H1 (cell line): ENCODE results near the gene OR5B21. TPM values are rescaled to one million over a fixed set of nuclear protein-coding genes. Genes with fewer than 3 reads are reported as not detected.

ENCODE experiments used
- CTCF ChIA-PET: fragments of 300-600 bp; sonication (Branson Sonifier 250); formaldehyde crosslinking; loops from one replicate; lab custom pipeline; 2021; ENCODE audit not compliant: partially characterized antibody; lab: Charles Lee
- POLR2A ChIA-PET: fragments of 300-600 bp; sonication (Branson Sonifier 250); formaldehyde crosslinking; loops from one replicate; lab custom pipeline; 2021; ENCODE audit warnings: inconsistent platforms; ENCODE audit not compliant: partially characterized antibody; lab: Charles Lee
- DNase-seq, 2 experiments: peaks; one replicate each; pipeline versions ENCODE4 v3.0.0 to v3.0.0-alpha.2; 2010 to 2022; ENCODE audit warnings: low spot score in 2 of 2, low read depth in 1 of 2, mixed read lengths in 1 of 2
- FAIRE-seq: peaks from 2 replicates; lab custom pipeline; 2011; peaks lifted over from hg19 to GRCh38; lab: Jason Lieb, UNC
- H2AFZ ChIP-seq: 2 replicates; pipeline ENCODE4 v1.8.1; 2012; ENCODE audit warnings: low read length, inconsistent platforms
- H2AK5ac ChIP-seq: 2 replicates; pipeline ENCODE4 v1.6.1; 2013; ENCODE audit warnings: low read depth, low read length
- H2BK120ac ChIP-seq: replicated peaks from 2 replicates; pipeline ENCODE3; 2013; ENCODE audit warnings: low read depth, low read length, inconsistent platforms
- H2BK12ac ChIP-seq: 2 replicates; pipeline ENCODE4 v1.6.1; 2013; ENCODE audit warnings: low read depth, low read length
- H2BK15ac ChIP-seq: 2 replicates; pipeline ENCODE4 v1.6.1; 2013; ENCODE audit warnings: low read length
- H2BK20ac ChIP-seq: 2 replicates; pipeline ENCODE4 v1.6.1; 2013; ENCODE audit warnings: low read length
- H2BK5ac ChIP-seq: 2 replicates; pipeline ENCODE4 v1.6.1; 2013; ENCODE audit warnings: low read depth, low read length
- H3K14ac ChIP-seq: 2 replicates; pipeline ENCODE4 v1.6.1; 2013; ENCODE audit warnings: inconsistent platforms; ENCODE audit not compliant: insufficient read length
- H3K18ac ChIP-seq: 2 replicates; pipeline ENCODE4 v1.6.1; 2013; ENCODE audit warnings: low read length; ENCODE audit errors: extremely low read depth
- H3K23ac ChIP-seq: 2 replicates; pipeline ENCODE4 v1.6.1; 2013; ENCODE audit warnings: inconsistent platforms; ENCODE audit not compliant: insufficient read length
- H3K23me2 ChIP-seq: 2 replicates; pipeline ENCODE4 v1.6.1; 2013; ENCODE audit warnings: low read depth, low read length
- H3K27ac ChIP-seq: 2 replicates; pipeline ENCODE4 v1.6.1; 2011; ENCODE audit warnings: low read depth, low read length, inconsistent platforms
- H3K27me3 ChIP-seq, 4 experiments: replicated peaks in 1 of 4; 1 replicate in 1 of 4; 2 replicates in 3 of 4; pipeline versions ENCODE4 v1.6.1 to v1.8.1; 2011 to 2013; ENCODE audit warnings: low read length in 3 of 4, mild to moderate bottlenecking in 3 of 4, inconsistent platforms in 2 of 4, mixed read lengths in 2 of 4, moderate library complexity in 1 of 4; ENCODE audit not compliant: control insufficient read depth in 3 of 4, insufficient read depth in 3 of 4; ENCODE audit errors: extremely low read depth in 1 of 4
- H3K36me3 ChIP-seq, 4 experiments: 2 replicates each; pipeline versions ENCODE4 v1.6.1 to v1.8.1; 2011 to 2013; ENCODE audit warnings: mild to moderate bottlenecking in 4 of 4, low read length in 3 of 4, moderate library complexity in 2 of 4, control low read depth in 1 of 4, inconsistent platforms in 1 of 4; ENCODE audit not compliant: insufficient read depth in 4 of 4, control insufficient read depth in 2 of 4
- H3K4ac ChIP-seq: replicated peaks from 2 replicates; pipeline ENCODE3; 2013; ENCODE audit warnings: low read length, low read depth, mixed read lengths, inconsistent platforms; ENCODE audit not compliant: insufficient read length
- H3K4me1 ChIP-seq, 4 experiments: replicated peaks in 1 of 4; 1 replicate in 1 of 4; 2 replicates in 3 of 4; pipeline versions ENCODE4 v1.6.1 to v1.8.1; 2011 to 2013; ENCODE audit warnings: low read length in 3 of 4, inconsistent platforms in 2 of 4, mixed read lengths in 1 of 4; ENCODE audit not compliant: insufficient read depth in 4 of 4, control insufficient read depth in 3 of 4
- H3K4me2 ChIP-seq, 2 experiments: 2 replicates each; pipeline versions ENCODE4 v1.6.1 to v1.8.1; 2011 to 2013; ENCODE audit warnings: low read depth in 2 of 2, low read length in 2 of 2, control low read depth in 1 of 2, inconsistent platforms in 1 of 2, mild to moderate bottlenecking in 1 of 2; ENCODE audit not compliant: insufficient read depth in 1 of 2
- H3K4me3 ChIP-seq, 4 experiments: fragments of 200-600, 300-600 bp in 1 of 4; sonication (generic), shearing (Covaris generic), sonication (Bioruptor Twin) in 1 of 4; 2 replicates each; pipeline versions ENCODE4 v1.5.1 to v1.8.1; 2011 to 2016; ENCODE audit warnings: low read length in 4 of 4, low read depth in 3 of 4, control low read depth in 2 of 4, inconsistent platforms in 2 of 4, mild to moderate bottlenecking in 2 of 4, mixed read lengths in 1 of 4, moderate library complexity in 1 of 4; ENCODE audit not compliant: insufficient read depth in 2 of 4; ENCODE audit errors: extremely low read depth in 1 of 4
- H3K56ac ChIP-seq: replicated peaks from 2 replicates; pipeline ENCODE3; 2013; ENCODE audit warnings: low read depth, mild to moderate bottlenecking, mixed read lengths, low read length, inconsistent platforms; ENCODE audit not compliant: insufficient read length
- H3K79me1 ChIP-seq: 2 replicates; pipeline ENCODE4 v1.6.1; 2013; ENCODE audit warnings: low read depth, low read length, control low read depth
- H3K79me2 ChIP-seq, 2 experiments: 2 replicates each; pipeline versions ENCODE4 v1.6.1 to v1.8.1; 2012 to 2013; ENCODE audit warnings: low read length in 2 of 2, mild to moderate bottlenecking in 2 of 2, inconsistent platforms in 1 of 2; ENCODE audit not compliant: insufficient read depth in 2 of 2, control insufficient read depth in 1 of 2
- H3K9ac ChIP-seq, 4 experiments: replicated peaks in 1 of 4; 1 replicate in 1 of 4; 2 replicates in 3 of 4; pipeline versions ENCODE4 v1.6.1 to v1.8.1; 2011 to 2013; ENCODE audit warnings: low read depth in 3 of 4, low read length in 3 of 4, control low read depth in 2 of 4, mild to moderate bottlenecking in 2 of 4, moderate library complexity in 2 of 4, inconsistent platforms in 1 of 4; ENCODE audit errors: extremely low read depth in 1 of 4
- H3K9me3 ChIP-seq, 2 experiments: 2 replicates each; pipeline versions ENCODE4 v1.6.1 to v1.8.1; 2012 to 2013; ENCODE audit warnings: mild to moderate bottlenecking in 2 of 2, moderate library complexity in 2 of 2, control low read depth in 1 of 2, inconsistent platforms in 1 of 2, low read depth in 1 of 2, low read length in 1 of 2, mixed read lengths in 1 of 2; ENCODE audit not compliant: insufficient read depth in 2 of 2
- H4K20me1 ChIP-seq, 2 experiments: replicated peaks in 1 of 2; 2 replicates each; pipeline versions ENCODE3 to v1.8.1; 2011 to 2013; ENCODE audit warnings: inconsistent platforms in 2 of 2, low read length in 2 of 2, mild to moderate bottlenecking in 1 of 2; ENCODE audit not compliant: insufficient read depth in 2 of 2, control insufficient read depth in 1 of 2
- H4K5ac ChIP-seq: 2 replicates; pipeline ENCODE4 v1.6.1; 2013; ENCODE audit warnings: low read length, low read depth, mixed read lengths, inconsistent platforms; ENCODE audit not compliant: insufficient read length
- H4K8ac ChIP-seq: 2 replicates; pipeline ENCODE4 v1.8.0; 2013; ENCODE audit warnings: mild to moderate bottlenecking, moderate library complexity, low read length, inconsistent platforms; ENCODE audit not compliant: insufficient read depth; ENCODE audit errors: extremely low read depth
- H4K91ac ChIP-seq: replicated peaks from 2 replicates; pipeline ENCODE3; 2013; ENCODE audit warnings: low read length, mixed read lengths, inconsistent platforms; ENCODE audit not compliant: insufficient read length
- SP4 ChIP-seq: IDR thresholded peaks from 2 replicates; pipeline ENCODE4 v1.6.1; 2012; ENCODE audit warnings: low read length, inconsistent platforms
- WGBS, 2 experiments: shearing (Covaris generic) in 1 of 2; methylation state at CpG; one replicate each; pipeline versions ENCODE4 v1.1.6 to v1.1.7; 2013 to 2015; ENCODE audit warnings: low lambda C conversion rate in 2 of 2, mixed read lengths in 2 of 2, inconsistent platforms in 1 of 2, low coverage in 1 of 2, missing lambda C conversion rate in 1 of 2; ENCODE audit not compliant: insufficient replicate concordance in 2 of 2, insufficient coverage in 1 of 2, insufficient read length in 1 of 2; ENCODE audit errors: extremely low coverage in 1 of 2, missing lambda C conversion rate in 1 of 2; 5-methylcytosine and 5-hydroxymethylcytosine counted together
- polyA plus RNA-seq, 7 experiments: library from polyadenylated mRNA; depleted of rRNA in 3 of 7; stranded (reverse) in 5 of 7; unstranded in 2 of 7; fragments of >200 nt in 5 of 7; fragments of 200-250 nt in 2 of 7; gene quantifications; 1 replicate in 5 of 7; 2 replicates in 1 of 7; 4 replicates in 1 of 7; pipeline versions ENCODE4 v1.2.1 to v1.2.3, GENCODE V29; 2011 to 2013; ENCODE audit warnings: missing spikeins in 2 of 7, mixed read lengths in 2 of 7
- total RNA-seq: library from RNA; stranded (reverse); fragmentation: NEBNext Ultra II Directional; extraction: Animal tissue kit (Norgen Biotek cat#: 25700); gene quantifications from 2 replicates; pipeline ENCODE4 v1.2.1, GENCODE V29; 2021

The OR5B21 gene
- total and polyA plus RNA-seq, 2 of the 8 experiments (the other 6 are each of a cell fraction or from before 2014, with no cell fraction given), result not detected

DNA sequence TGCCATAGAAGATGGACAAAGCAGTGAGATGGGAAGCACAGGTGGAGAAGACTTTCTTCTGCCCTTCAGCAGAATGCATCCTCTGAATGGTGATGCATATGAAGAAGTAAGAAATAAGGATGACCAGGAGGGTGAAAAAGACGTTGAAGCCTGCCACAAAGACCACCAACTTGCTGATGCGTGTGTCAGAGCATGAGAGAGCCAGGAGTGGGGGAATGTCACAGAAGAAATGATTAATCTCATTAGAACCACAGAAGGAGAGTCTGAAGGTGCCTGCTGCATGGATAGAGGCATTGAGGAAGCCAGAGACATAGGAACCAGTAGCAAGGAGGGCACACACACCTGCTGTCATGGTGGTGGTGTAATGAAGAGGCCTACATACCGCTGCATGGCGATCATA is 550 bp downstream of the OR5B21 start (continued):
- no peak for TF ChIP-seq SP4

DNA sequence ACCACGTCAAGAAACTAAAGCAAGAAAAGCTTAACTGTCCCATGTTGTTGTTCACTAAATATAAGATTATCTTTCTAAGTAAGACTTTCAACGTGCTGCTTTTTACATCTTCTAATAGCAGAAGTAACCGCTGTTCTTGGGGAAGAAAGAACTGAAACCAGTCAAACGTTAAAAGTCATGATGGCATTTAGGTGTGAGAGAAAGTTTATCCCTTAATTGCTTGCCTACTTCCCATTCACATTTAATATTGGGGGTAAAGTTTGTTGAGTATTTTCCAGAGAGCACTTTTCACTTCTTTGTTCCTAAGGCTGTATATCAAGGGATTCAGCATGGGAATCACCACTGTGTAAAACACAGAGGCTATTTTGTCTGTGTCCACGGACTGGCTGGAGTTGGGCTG is 970 bp downstream of the OR5B21 start:
- no peak overlapping the region for H3K56ac ChIP-seq
- no peak overlapping the region for H4K5ac ChIP-seq
- no peaks in the 10 kb centered on the region for H3K23me2 ChIP-seq
- H2AFZ ChIP-seq, result no peak overlapping the region
- no peak overlapping the region for H4K91ac ChIP-seq
- no peak overlapping the region for H3K23ac ChIP-seq
- ChIA-PET POLR2A (no interaction called here), CTCF (interaction anchor here (1.0 to 1.4 kb wide), 2 partner anchors 17 to 1198 kb away, joined by 3 to 6 read pairs; no protein-coding TSS in a partner anchor)
- H3K79me2 ChIP-seq, result no peaks in the 10 kb centered on the region
- H3K4me2 ChIP-seq, result no peak overlapping the region
- H2AK5ac ChIP-seq, result no peak overlapping the region
- H2BK20ac ChIP-seq, result no peak overlapping the region
- no peaks in the 10 kb centered on the region for H3K36me3 ChIP-seq
- 84% methylated on average over 5 of the region's 5 CpGs; no CpG with 5 or more reads in 1 of the 2 experiments for WGBS, 2 experiments
- no peaks in the 10 kb centered on the region for H3K27me3 ChIP-seq
- no peak overlapping the region for H2BK120ac ChIP-seq
- no peak overlapping the region for H2BK12ac ChIP-seq
- no peaks in the 10 kb centered on the region for H4K20me1 ChIP-seq
- H3K9ac ChIP-seq, result no peak overlapping the region
- no peak overlapping the region for H3K4ac ChIP-seq
- H2BK15ac ChIP-seq, result no peak overlapping the region
- H3K9me3 ChIP-seq, result no peaks in the 10 kb centered on the region
- H4K8ac ChIP-seq, result no peak overlapping the region
- H3K14ac ChIP-seq, result no peak overlapping the region
- no peaks in the 10 kb centered on the region for H3K4me1 ChIP-seq
- no peaks in the 10 kb centered on the region for H3K79me1 ChIP-seq
- H3K18ac ChIP-seq, result no peak overlapping the region
- no peak for TF ChIP-seq SP4
- no peak for FAIRE-seq
- no peak overlapping the region for H3K27ac ChIP-seq
- DNase-seq, result no peak
- H2BK5ac ChIP-seq, result no peak overlapping the region
- no peak overlapping the region for H3K4me3 ChIP-seq
